Sigmoid colon (tissue), 7 donors: ENCODE results near the gene MED13L. TPM values are rescaled to one million over a fixed set of nuclear protein-coding genes. Genes with fewer than 3 reads are reported as not detected.

Source experiments
- DNase-seq: peaks from one replicate; pipeline ENCODE4 v3.0.0-alpha.2; 2019
- H3K27ac ChIP-seq, 4 donors: fragments of 200-600 bp; sonication (generic); one replicate each; pipeline ENCODE4 v1.5.1; 2016 to 2019; ENCODE audit warnings: mild to moderate bottlenecking in 1 of 4
- H3K27me3 ChIP-seq, 3 donors: fragments of 200-600 bp; sonication (generic); one replicate each; pipeline ENCODE4 v1.5.1; 2019; ENCODE audit warnings: mild to moderate bottlenecking in 1 of 3
- H3K36me3 ChIP-seq, 4 donors: fragments of 200-600 bp; sonication (generic); one replicate each; pipeline ENCODE4 v1.5.1; 2016 to 2019
- H3K4me1 ChIP-seq, 4 donors: fragments of 200-600 bp; sonication (generic); one replicate each; pipeline ENCODE4 v1.5.1; 2017 to 2019
- H3K4me3 ChIP-seq, 4 donors: fragments of 200-600 bp; sonication (generic); one replicate each; pipeline ENCODE4 v1.5.1; 2017 to 2019; ENCODE audit warnings: mild to moderate bottlenecking in 2 of 4, moderate library complexity in 1 of 4
- H3K9me3 ChIP-seq, 4 donors: fragments of 200-600 bp in 3 of 4; sonication (generic) in 3 of 4; one replicate each; pipeline versions ENCODE4 v1.5.1 to v1.6.1; 2013 to 2019
- CTCF ChIP-seq, 4 experiments: fragments of 450-650 bp in 3 of 4; fragments of 200-600 bp in 1 of 4; IDR thresholded peaks; one replicate each; pipeline ENCODE4 v1.5.1; 2016 to 2019; ENCODE audit warnings: antibody characterized with exemption in 4 of 4, mild to moderate bottlenecking in 3 of 4, moderate library complexity in 2 of 4
- EP300 ChIP-seq, 4 donors: sonication (generic); formaldehyde crosslinking; IDR thresholded peaks; one replicate each; pipeline ENCODE4 v1.6.1; 2017; ENCODE audit warnings: antibody characterized with exemption in 4 of 4
- POLR2A ChIP-seq, 2 donors: fragments of 450-650 bp; IDR thresholded peaks; one replicate each; pipeline ENCODE4 v1.6.1; 2016; ENCODE audit warnings: antibody characterized with exemption in 2 of 2, mild to moderate bottlenecking in 2 of 2, moderate library complexity in 2 of 2
- POLR2AphosphoS5 ChIP-seq, 4 donors: sonication (generic); formaldehyde crosslinking; IDR thresholded peaks; one replicate each; pipeline ENCODE4 v1.6.1; 2017; ENCODE audit warnings: antibody characterized with exemption in 4 of 4
- WGBS, 2 donors: extraction: QIAGEN DNeasy Blood & Tissue Kit; methylation state at CpG; one replicate each; pipeline ENCODE4 v1.1.7; 2013; 5-methylcytosine and 5-hydroxymethylcytosine counted together
- intact Hi-C: fragments of 100-400 bp; cut with DNase I; formaldehyde crosslinking; loops from one replicate; pipeline ENCODE4 v1.15.1; 2023
- polyA plus RNA-seq, 3 donors: library from polyadenylated mRNA; stranded (reverse); fragments of 200-250 nt; gene quantifications; one replicate each; pipeline ENCODE4 v1.2.3, GENCODE V29; 2013
- total RNA-seq, 4 donors: library from RNA; depleted of rRNA; stranded (reverse); fragments of >200 nt; gene quantifications; one replicate each; pipeline ENCODE4 v1.1.0, GENCODE V29; 2016
- donor health status: healthy with polysubstance abuse.
- donor health status: Bipolar disorder and iron deficiency.
- donor health status: healthy.

The MED13L gene
- total and polyA plus RNA-seq, 7 donors = 12.5 to 246 (median 151) TPM

- no peak overlapping the region for H3K27ac ChIP-seq
- DNase-seq = no peak
- H3K27me3 ChIP-seq = no peaks in the 10 kb centered on the region
- 85 to 91% methylated on average over 4 of the region's 4 CpGs for WGBS, 2 donors
- H3K4me3 ChIP-seq = no peak overlapping the region
- intact Hi-C loops = no loop called here
- TF ChIP-seq POLR2AphosphoS5 (IDR thresholded peaks at IDR 0.05) = no peak
- no peak for TF ChIP-seq EP300 (IDR thresholded peaks at IDR 0.05)
- no peak for TF ChIP-seq POLR2A (IDR thresholded peaks at IDR 0.05)
- TF ChIP-seq CTCF (IDR thresholded peaks at IDR 0.05) = no peak
- H3K36me3 ChIP-seq = no peaks in the 10 kb centered on the region
- H3K9me3 ChIP-seq = no peaks in the 10 kb centered on the region
- H3K4me1 ChIP-seq = peaks cover 0 to 38% (median 23%) of the 10 kb centered on the region in 4 donors
Measured at GRCh38 chr12:116301621-116302020, 24.1 kb upstream of the MED13L start.

GRCh38 chr12:116299665-116300328 is 22.3 kb upstream of the MED13L start:
- TF ChIP-seq CTCF (IDR thresholded peaks at IDR 0.05) (no peak), EP300 (IDR thresholded peaks at IDR 0.05) (no peak), POLR2AphosphoS5 (IDR thresholded peaks at IDR 0.05) (no peak)

GRCh38 chr12:116299064-116299463 is 21.6 kb upstream of the MED13L start:
- intact Hi-C loops = no loop called here

More at GRCh38 chr12:116299665-116300328, 22.3 kb upstream of the MED13L start:
- Histone ChIP-seq H3K9me3 (no peaks in the 10 kb centered on the region), H3K4me3 (no peak overlapping the region), H3K4me1 (peaks cover 0 to 38% (median 23%) of the 10 kb centered on the region in 4 donors), H3K27me3 (no peaks in the 10 kb centered on the region), H3K36me3 (no peaks in the 10 kb centered on the region), H3K27ac (peak overlapping the region; percentile 48 to 68 (median 62))
- intact Hi-C loops = no loop called here
- WGBS, 2 donors = 74 to 81% methylated on average over 9 of the region's 9 CpGs
- no peak for DNase-seq

GRCh38 chr12:116298578-116298977 is 21.1 kb upstream of the MED13L start:
- H3K4me1 ChIP-seq = peaks cover 0 to 34% (median 26%) of the 10 kb centered on the region in 4 donors
- H3K4me3 ChIP-seq = no peak overlapping the region
- intact Hi-C loops = no loop called here
- TF ChIP-seq POLR2AphosphoS5 (IDR thresholded peaks at IDR 0.05) = no peak
- TF ChIP-seq EP300 (IDR thresholded peaks at IDR 0.05) = no peak
- TF ChIP-seq CTCF (IDR thresholded peaks at IDR 0.05) = no peak
- TF ChIP-seq POLR2A (IDR thresholded peaks at IDR 0.05) = no peak
- DNase-seq = no peak
- 95 to 96% methylated on average over 2 of the region's 2 CpGs for WGBS, 2 donors
- no peak overlapping the region for H3K27ac ChIP-seq
- no peaks in the 10 kb centered on the region for H3K9me3 ChIP-seq
- no peaks in the 10 kb centered on the region for H3K36me3 ChIP-seq
- no peaks in the 10 kb centered on the region for H3K27me3 ChIP-seq

More at GRCh38 chr12:116299064-116299463, 21.6 kb upstream of the MED13L start:
- TF ChIP-seq EP300 (IDR thresholded peaks at IDR 0.05) (no peak), POLR2AphosphoS5 (IDR thresholded peaks at IDR 0.05) (no peak), CTCF (IDR thresholded peaks at IDR 0.05) (no peak), POLR2A (IDR thresholded peaks at IDR 0.05) (no peak)
- no peaks in the 10 kb centered on the region for H3K9me3 ChIP-seq
- no peaks in the 10 kb centered on the region for H3K27me3 ChIP-seq
- H3K4me1 ChIP-seq = peaks cover 0 to 38% (median 26%) of the 10 kb centered on the region in 4 donors
- WGBS, 2 donors = 69 to 83% methylated on average over 2 of the region's 2 CpGs
- H3K4me3 ChIP-seq = no peak overlapping the region
- H3K36me3 ChIP-seq = no peaks in the 10 kb centered on the region
- H3K27ac ChIP-seq = peak overlapping the region; percentile 48 to 68 (median 62)
- no peak for DNase-seq
